NCI-H146 treated with DMSO at 0.1 percent for 48 hours (cell line): ENCODE data around the gene ANKRD1.

Source experiments
- DNase-seq: peaks from one replicate; lab custom pipeline; 2025; ENCODE audit not compliant: unreplicated experiment; lab: John Stamatoyannopoulos, UW

ANKRD1 gene

GRCh38 chr10:90935581-90936275 is 14.8 kb upstream of the ANKRD1 start:
- DNase-seq, result no peak

- DNase-seq, result no peak
Measured at GRCh38 chr10:90930971-90931871, 10.3 kb upstream of the ANKRD1 start.

GRCh38 chr10:90930070-90930837 is 9.4 kb upstream of the ANKRD1 start:
- peak; percentile 1 for DNase-seq

- DNase-seq, result no peak
Measured at GRCh38 chr10:90929179-90929578, 8.3 kb upstream of the ANKRD1 start.

GRCh38 chr10:90927293-90927692 is 6.4 kb upstream of the ANKRD1 start:
- no peak for DNase-seq

- no peak for DNase-seq
Measured at GRCh38 chr10:90925079-90926029, 4.5 kb upstream of the ANKRD1 start.

- no peak for DNase-seq
Measured at GRCh38 chr10:90924552-90924951, 3.7 kb upstream of the ANKRD1 start.

GRCh38 chr10:90923111-90923731 is 2.3 kb upstream of the ANKRD1 start:
- no peak for DNase-seq

- DNase-seq, result no peak
Measured at GRCh38 chr10:90921906-90922305, 1.0 kb upstream of the ANKRD1 start.

- DNase-seq, result no peak
Measured at GRCh38 chr10:90919683-90920574, 958 bp downstream of the ANKRD1 start.

GRCh38 chr10:90917968-90918318 is 2.9 kb downstream of the ANKRD1 start:
- DNase-seq, result no peak

GRCh38 chr10:90917238-90917967 is 3.5 kb downstream of the ANKRD1 start:
- no peak for DNase-seq

- DNase-seq, result no peak
Measured at GRCh38 chr10:90916392-90917237, 4.3 kb downstream of the ANKRD1 start.

- no peak for DNase-seq
Measured at GRCh38 chr10:90915766-90916075, 5.2 kb downstream of the ANKRD1 start.

GRCh38 chr10:90914992-90915765 is 5.7 kb downstream of the ANKRD1 start:
- DNase-seq, result no peak

GRCh38 chr10:90913774-90914420 is 7.0 kb downstream of the ANKRD1 start:
- DNase-seq, result no peak
